HepG2 (cell line): ENCODE results near the gene LTA. TPM values are rescaled to one million over a fixed set of nuclear protein-coding genes. Genes with fewer than 3 reads are reported as not detected.

Experiments used
- BCL6 ChIP-seq: IDR thresholded peaks from 2 replicates; pipeline ENCODE4 v1.6.1; 2016; ENCODE audit warnings: missing genetic modification reagents, missing compliant biosample characterization
- FOXP4 ChIP-seq: sonication (generic); formaldehyde crosslinking; IDR thresholded peaks from 2 replicates; pipeline ENCODE4 v1.4.0; 2020; ENCODE audit warnings: missing genetic modification reagents
- GPBP1L1 ChIP-seq: sonication (generic); formaldehyde crosslinking; IDR thresholded peaks from 2 replicates; pipeline ENCODE4 v1.5.0; 2020; ENCODE audit warnings: mild to moderate bottlenecking, missing genetic modification reagents
- HMGXB3 ChIP-seq: sonication (generic); formaldehyde crosslinking; IDR thresholded peaks from 2 replicates; pipeline ENCODE4 v1.4.0; 2020; ENCODE audit warnings: missing genetic modification reagents, borderline replicate concordance
- HNF4G ChIP-seq, 2 experiments: sonication (generic) in 1 of 2; formaldehyde crosslinking in 1 of 2; IDR thresholded peaks; 2 replicates each; pipeline versions ENCODE4 v1.4.0 to v1.6.1; 2011 to 2020; ENCODE audit warnings: borderline replicate concordance in 2 of 2, low read depth in 2 of 2, mild to moderate bottlenecking in 2 of 2, low read length in 1 of 2, missing genetic modification reagents in 1 of 2, moderate library complexity in 1 of 2
- IRF9 ChIP-seq: sonication (generic); formaldehyde crosslinking; IDR thresholded peaks from 2 replicates; pipeline ENCODE4 v1.8.0; 2022; ENCODE audit warnings: missing genetic modification reagents, mild to moderate bottlenecking, borderline replicate concordance
- KAT8 ChIP-seq: IDR thresholded peaks from 2 replicates; pipeline ENCODE4 v1.6.1; 2016; ENCODE audit warnings: missing genetic modification reagents, missing compliant biosample characterization
- MED8 ChIP-seq: sonication (generic); formaldehyde crosslinking; IDR thresholded peaks from 2 replicates; pipeline ENCODE4 v1.8.1; 2023; ENCODE audit warnings: mild to moderate bottlenecking, missing genetic modification reagents; ENCODE audit not compliant: insufficient replicate concordance
- MXD3 ChIP-seq: IDR thresholded peaks from 2 replicates; pipeline ENCODE4 v1.6.1; 2016; ENCODE audit warnings: mild to moderate bottlenecking, missing biosample characterization, missing genetic modification reagents
- NFE2L1 ChIP-seq: sonication (generic); formaldehyde crosslinking; IDR thresholded peaks from 2 replicates; pipeline ENCODE4 v1.4.0; 2020; ENCODE audit warnings: missing genetic modification reagents, mild to moderate bottlenecking, borderline replicate concordance
- POGZ ChIP-seq: sonication (generic); formaldehyde crosslinking; IDR thresholded peaks from 2 replicates; pipeline ENCODE4 v1.4.0; 2020; ENCODE audit warnings: mild to moderate bottlenecking, missing genetic modification reagents
- SIN3A ChIP-seq: IDR thresholded peaks from 2 replicates; pipeline ENCODE4 v1.6.1; 2011; ENCODE audit warnings: low read depth, mild to moderate bottlenecking, control low read depth, low read length, borderline replicate concordance
- SIX1 ChIP-seq: sonication (generic); formaldehyde crosslinking; IDR thresholded peaks from 2 replicates; pipeline ENCODE4 v1.4.0; 2020; ENCODE audit warnings: missing genetic modification reagents, borderline replicate concordance
- SMARCE1 ChIP-seq: fragments of 450-650 bp; IDR thresholded peaks from 2 replicates; pipeline ENCODE4 v1.6.1; 2017; ENCODE audit warnings: borderline replicate concordance
- STAG1 ChIP-seq: sonication (generic); formaldehyde crosslinking; IDR thresholded peaks from 2 replicates; pipeline ENCODE4 v1.4.0; 2020; ENCODE audit warnings: missing genetic modification reagents
- TOPORS ChIP-seq: sonication (generic); formaldehyde crosslinking; IDR thresholded peaks from 2 replicates; pipeline ENCODE4 v1.8.0; 2023; ENCODE audit warnings: mild to moderate bottlenecking, missing genetic modification reagents
- ZNF224 ChIP-seq: sonication (generic); formaldehyde crosslinking; IDR thresholded peaks from 2 replicates; pipeline ENCODE4 v1.5.0; 2020; ENCODE audit warnings: mild to moderate bottlenecking, missing genetic modification reagents
- ZNF24 ChIP-seq: fragments of 450-650 bp; IDR thresholded peaks from 2 replicates; pipeline ENCODE4 v1.6.1; 2017; ENCODE audit warnings: antibody characterized with exemption, mild to moderate bottlenecking
- ZNF501 ChIP-seq: sonication (generic); formaldehyde crosslinking; IDR thresholded peaks from 2 replicates; pipeline ENCODE4 v1.5.1; 2020; ENCODE audit warnings: mild to moderate bottlenecking, moderate library complexity, missing genetic modification reagents
- polyA plus RNA-seq, 8 experiments: library from polyadenylated mRNA; depleted of rRNA in 3 of 8; stranded (reverse) in 7 of 8; unstranded in 1 of 8; fragments of >200 nt; fragmentation: Illumina TruSeq in 4 of 8; extraction: Trizol in 4 of 8; gene quantifications; 2 replicates each; pipeline versions ENCODE4 v1.2.1 to v1.2.3, GENCODE V29; 2011 to 2016; ENCODE audit warnings: low read depth in 4 of 8, missing spikeins in 1 of 8, mixed read lengths in 1 of 8; ENCODE audit not compliant: insufficient read depth in 1 of 8
- total RNA-seq, 5 experiments: library from RNA; depleted of rRNA; stranded (reverse); fragments of >200 nt; fragmentation: Illumina TruSeq; extraction: Trizol; gene quantifications; 2 replicates each; pipeline ENCODE4 v1.2.3, GENCODE V29; 2016; ENCODE audit warnings: low read depth in 1 of 5

The LTA gene
- total and polyA plus RNA-seq, 2 of the 13 experiments (the other 11 are each of a cell fraction or from before 2014, with no cell fraction given), result 0.09 TPM; not detected in 1

GRCh38 chr6:31546958-31547726 lies 24.9 kb upstream of the LTA start, which contains the start of gene NFKBIL1 (continued):
- TF ChIP-seq FOXP4, result no peak; the same call in none of the 2 replicates
- peak; percentile 97 for TF ChIP-seq KAT8
- peak; percentile 65; the same call in 1 of the 2 replicates for TF ChIP-seq POGZ (CRISPR knock-in tag)
- TF ChIP-seq HNF4G (IDR thresholded peaks at IDR 0.05; ENCODE audit: borderline replicate concordance, low read depth, low read length), result no peak
- TF ChIP-seq HNF4G (CRISPR knock-in tag; IDR thresholded peaks at IDR 0.05; ENCODE audit: borderline replicate concordance, low read depth), result no peak
- 0 out of 2 replicates have a peak, but pooled peaks have one; percentile 22 for TF ChIP-seq TOPORS
- 0 out of 2 replicates have a peak, but pooled peaks have one; percentile 11 for TF ChIP-seq ZNF501 (CRISPR knock-in tag)
- no peak for TF ChIP-seq SMARCE1
- TF ChIP-seq MXD3 (CRISPR knock-in tag), result 0 out of 2 replicates have a peak, but pooled peaks have one; percentile 33
- TF ChIP-seq MED8 (CRISPR knock-in tag), result no peak
- TF ChIP-seq HMGXB3 (CRISPR knock-in tag), result peak; percentile 55; the same call in 1 of the 2 replicates
- TF ChIP-seq STAG1 (CRISPR knock-in tag), result no peak
- TF ChIP-seq BCL6 (CRISPR knock-in tag), result peak; percentile 16; the same call in 1 of the 2 replicates
- TF ChIP-seq SIN3A, result peak; percentile 58; the same call in 1 of the 2 replicates
- peak; percentile 69 for TF ChIP-seq IRF9
- TF ChIP-seq ZNF224 (CRISPR knock-in tag), result no peak
- no peak for TF ChIP-seq NFE2L1 (CRISPR knock-in tag)
- TF ChIP-seq GPBP1L1 (CRISPR knock-in tag), result no peak
- peak; percentile 34; the same call in 1 of the 2 replicates for TF ChIP-seq SIX1 (CRISPR knock-in tag)
- TF ChIP-seq ZNF24, result 0 out of 2 replicates have a peak, but pooled peaks have one; percentile 29
